ENCODE measurements around the gene SLC6A16. TPM values are rescaled to one million over a fixed set of nuclear protein-coding genes. Genes with fewer than 3 reads are reported as not detected.
"Not testable (repeated sequence)": the region's sequence is repeated elsewhere in the genome, so short reads cannot be mapped to it uniquely, and the experiment has no call there.

Gene SLC6A16
- total RNA-seq, 1 experiment from 2014 or later, result 1.3 TPM

GRCh38 chr19:49294401-49294800 is 30.6 kb downstream of the SLC6A16 start:
- in situ Hi-C loops (cut with HindIII; ENCODE audit: low pct_unique_long_range_greater_than_20kb, low sequenced_read_pairs), result no loop called here
- CTCF ChIA-PET, result no interaction called here
- TF ChIP-seq, protein P1, sequence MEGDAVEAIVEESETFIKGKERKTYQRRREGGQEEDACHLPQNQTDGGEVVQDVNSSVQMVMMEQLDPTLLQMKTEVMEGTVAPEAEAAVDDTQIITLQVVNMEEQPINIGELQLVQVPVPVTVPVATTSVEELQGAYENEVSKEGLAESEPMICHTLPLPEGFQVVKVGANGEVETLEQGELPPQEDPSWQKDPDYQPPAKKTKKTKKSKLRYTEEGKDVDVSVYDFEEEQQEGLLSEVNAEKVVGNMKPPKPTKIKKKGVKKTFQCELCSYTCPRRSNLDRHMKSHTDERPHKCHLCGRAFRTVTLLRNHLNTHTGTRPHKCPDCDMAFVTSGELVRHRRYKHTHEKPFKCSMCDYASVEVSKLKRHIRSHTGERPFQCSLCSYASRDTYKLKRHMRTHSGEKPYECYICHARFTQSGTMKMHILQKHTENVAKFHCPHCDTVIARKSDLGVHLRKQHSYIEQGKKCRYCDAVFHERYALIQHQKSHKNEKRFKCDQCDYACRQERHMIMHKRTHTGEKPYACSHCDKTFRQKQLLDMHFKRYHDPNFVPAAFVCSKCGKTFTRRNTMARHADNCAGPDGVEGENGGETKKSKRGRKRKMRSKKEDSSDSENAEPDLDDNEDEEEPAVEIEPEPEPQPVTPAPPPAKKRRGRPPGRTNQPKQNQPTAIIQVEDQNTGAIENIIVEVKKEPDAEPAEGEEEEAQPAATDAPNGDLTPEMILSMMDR (IDR thresholded peaks at IDR 0.05), result no peak
- TF ChIP-seq TCF7L2 (IDR thresholded peaks at IDR 0.05; ENCODE audit: low read depth, low read length) (no peak), POLR2AphosphoS5 (IDR thresholded peaks at IDR 0.05; ENCODE audit: low read depth, low read length) (no peak), REST (IDR thresholded peaks at IDR 0.05; ENCODE audit: insufficient read depth in 1 of 2, low read depth in 2 of 2, low read length in 1 of 2) (no peak), SIN3A (IDR thresholded peaks at IDR 0.05; ENCODE audit: borderline replicate concordance, insufficient read depth, low read depth, low read length) (no peak)

DNA sequence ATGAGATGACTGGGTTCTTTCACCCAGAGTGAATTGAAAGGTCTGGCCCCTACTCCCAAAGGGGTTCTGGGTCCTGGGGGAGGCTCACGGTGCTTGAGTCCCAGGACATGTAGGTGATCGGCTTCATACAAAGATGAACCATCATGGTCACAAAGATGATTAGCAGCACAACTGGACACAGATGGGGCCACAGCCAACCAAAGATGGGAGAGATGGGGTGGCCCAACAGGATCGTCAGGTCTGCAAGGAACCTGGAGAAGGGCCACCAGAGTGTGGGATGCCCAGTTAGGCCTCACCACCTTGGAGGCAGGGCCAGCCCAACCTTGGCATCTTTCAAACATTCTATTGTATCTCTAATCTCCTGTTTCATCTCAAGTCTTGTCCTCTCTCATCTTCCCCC is 34.5 kb downstream of the SLC6A16 start:
- no peak overlapping the region for H3K27ac ChIP-seq (ENCODE audit: low read length)
- no peaks in the 10 kb centered on the region for H3K9me3 ChIP-seq (ENCODE audit: control insufficient read depth, insufficient read depth, low read depth, low read length)
- H3K4me1 ChIP-seq (ENCODE audit: control insufficient read depth, insufficient read depth, low read length), result no peaks in the 10 kb centered on the region
- ATAC-seq (no peak), DNase-seq (ENCODE audit: low read depth, low spot score) (no peak)
- in situ Hi-C loops (cut with HindIII; ENCODE audit: low pct_unique_long_range_greater_than_20kb, low sequenced_read_pairs) (no loop called here), intact Hi-C loops (cut with micrococcal nuclease; ENCODE audit: unreplicated experiment) (no loop called here)
- CTCF ChIA-PET, result no interaction called here
- POLR2A ChIA-PET, result no interaction called here
- H3K27me3 ChIP-seq (ENCODE audit: control insufficient read depth, insufficient read depth, low read length), result no peaks in the 10 kb centered on the region
- no TSS peak for BruUV-seq (replicated peaks)
- no peak overlapping the region for H3K4me3 ChIP-seq (ENCODE audit: low read depth in 2 of 2, low read length in 2 of 2)
- TF ChIP-seq TCF7L2 (IDR thresholded peaks at IDR 0.05; ENCODE audit: low read depth, low read length), result no peak
- TF ChIP-seq SIN3A (IDR thresholded peaks at IDR 0.05; ENCODE audit: borderline replicate concordance, insufficient read depth, low read depth, low read length), result no peak
- TF ChIP-seq REST (IDR thresholded peaks at IDR 0.05; ENCODE audit: insufficient read depth in 1 of 2, low read depth in 2 of 2, low read length in 1 of 2), result no peak
- TF ChIP-seq, protein P1 (IDR thresholded peaks at IDR 0.05), result no peak
- TF ChIP-seq POLR2AphosphoS5 (IDR thresholded peaks at IDR 0.05; ENCODE audit: low read depth, low read length), result no peak
- H3K36me3 ChIP-seq (ENCODE audit: control insufficient read depth, insufficient read depth, low read length), result no peaks in the 10 kb centered on the region

More at GRCh38 chr19:49294401-49294800, 30.6 kb downstream of the SLC6A16 start:
- ATAC-seq (no peak), DNase-seq (ENCODE audit: low read depth, low spot score) (no peak)
- Histone ChIP-seq H3K4me1 (ENCODE audit: control insufficient read depth, insufficient read depth, low read length) (no peaks in the 10 kb centered on the region), H3K27ac (ENCODE audit: low read length) (no peak overlapping the region), H3K36me3 (ENCODE audit: control insufficient read depth, insufficient read depth, low read length) (no peaks in the 10 kb centered on the region), H3K9me3 (ENCODE audit: control insufficient read depth, insufficient read depth, low read depth, low read length) (no peaks in the 10 kb centered on the region), H3K4me3 (ENCODE audit: low read depth in 2 of 2, low read length in 2 of 2) (no peak overlapping the region), H3K27me3 (ENCODE audit: control insufficient read depth, insufficient read depth, low read length) (no peaks in the 10 kb centered on the region)
- POLR2A ChIA-PET, result no interaction called here
- intact Hi-C loops (cut with micrococcal nuclease; ENCODE audit: unreplicated experiment), result no loop called here
- BruUV-seq (replicated peaks), result no TSS peak

DNA sequence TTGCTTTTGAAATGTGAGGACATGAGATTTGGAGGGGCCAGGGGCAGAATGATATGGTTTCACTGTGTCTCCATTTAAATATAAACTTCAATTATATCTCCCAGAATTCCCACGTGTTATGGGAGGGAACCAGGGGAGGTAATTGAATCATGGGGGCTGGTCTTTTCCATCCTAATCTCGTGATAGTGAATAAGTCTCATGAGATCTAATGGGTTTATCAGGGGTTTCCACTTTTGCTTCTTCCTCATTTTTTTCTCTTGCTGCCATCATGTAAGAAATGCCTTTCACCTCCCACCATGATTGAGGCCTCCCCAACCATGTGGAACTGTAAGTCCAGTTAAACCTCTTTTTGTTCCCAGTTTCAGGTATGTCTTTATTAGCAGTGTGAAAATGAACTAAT is 35.7 kb downstream of the SLC6A16 start:
- H3K27ac ChIP-seq (ENCODE audit: low read length); ATAC-seq; H3K4me3 ChIP-seq (ENCODE audit: low read depth in 2 of 2, low read length in 2 of 2); H3K36me3 ChIP-seq (ENCODE audit: control insufficient read depth, insufficient read depth, low read length); in situ Hi-C loops (cut with HindIII; ENCODE audit: low pct_unique_long_range_greater_than_20kb, low sequenced_read_pairs); intact Hi-C loops (cut with micrococcal nuclease; ENCODE audit: unreplicated experiment); POLR2A ChIA-PET; CTCF ChIA-PET; DNase-seq (ENCODE audit: low read depth, low spot score); H3K4me1 ChIP-seq (ENCODE audit: control insufficient read depth, insufficient read depth, low read length); H3K9me3 ChIP-seq (ENCODE audit: control insufficient read depth, insufficient read depth, low read depth, low read length); BruUV-seq (replicated peaks); H3K27me3 ChIP-seq (ENCODE audit: control insufficient read depth, insufficient read depth, low read length): not testable (repeated sequence)

DNA sequence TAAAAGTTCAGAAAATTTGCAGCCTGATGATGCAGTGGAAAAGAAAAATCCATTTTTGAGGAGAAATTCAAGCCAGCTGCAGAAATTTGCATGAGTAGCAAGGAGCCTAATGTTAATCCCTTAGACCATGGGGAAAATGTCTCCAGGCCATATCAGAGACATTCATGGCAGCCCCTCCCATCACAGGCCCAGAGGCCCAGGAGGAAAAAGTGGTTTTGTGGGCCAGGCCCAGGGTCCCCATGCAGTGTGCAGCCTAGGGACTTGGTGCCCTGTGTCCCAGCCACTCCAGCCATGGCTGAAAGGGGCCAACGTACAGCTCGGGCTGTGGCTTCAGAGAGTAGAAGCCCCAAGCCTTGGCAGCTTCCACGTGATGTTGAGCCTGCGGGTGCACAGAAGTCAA is 36.8 kb downstream of the SLC6A16 start:
- BruUV-seq (replicated peaks); H3K4me1 ChIP-seq (ENCODE audit: control insufficient read depth, insufficient read depth, low read length); CTCF ChIA-PET; H3K27ac ChIP-seq (ENCODE audit: low read length); intact Hi-C loops (cut with micrococcal nuclease; ENCODE audit: unreplicated experiment); in situ Hi-C loops (cut with HindIII; ENCODE audit: low pct_unique_long_range_greater_than_20kb, low sequenced_read_pairs); DNase-seq (ENCODE audit: low read depth, low spot score); H3K9me3 ChIP-seq (ENCODE audit: control insufficient read depth, insufficient read depth, low read depth, low read length); ATAC-seq; POLR2A ChIA-PET; H3K4me3 ChIP-seq (ENCODE audit: low read depth in 2 of 2, low read length in 2 of 2); H3K27me3 ChIP-seq (ENCODE audit: control insufficient read depth, insufficient read depth, low read length); H3K36me3 ChIP-seq (ENCODE audit: control insufficient read depth, insufficient read depth, low read length): not testable (repeated sequence)

Data from Panc1 (cell line).